DMS53 treated with DMSO at 0.1 percent for 48 hours (cell line): Measurements from ENCODE around the gene CCDC69.
"Not testable (repeated sequence)": the region's sequence is repeated elsewhere in the genome, so short reads cannot be mapped to it uniquely, and the experiment has no call there.

Experiments used
- DNase-seq: peaks from one replicate; lab custom pipeline; 2025; ENCODE audit not compliant: unreplicated experiment; lab: John Stamatoyannopoulos, UW

CCDC69 gene

GRCh38 chr5:151222790-151223446, 974 bp downstream of the CCDC69 start:
- DNase-seq: no peak

DNA sequence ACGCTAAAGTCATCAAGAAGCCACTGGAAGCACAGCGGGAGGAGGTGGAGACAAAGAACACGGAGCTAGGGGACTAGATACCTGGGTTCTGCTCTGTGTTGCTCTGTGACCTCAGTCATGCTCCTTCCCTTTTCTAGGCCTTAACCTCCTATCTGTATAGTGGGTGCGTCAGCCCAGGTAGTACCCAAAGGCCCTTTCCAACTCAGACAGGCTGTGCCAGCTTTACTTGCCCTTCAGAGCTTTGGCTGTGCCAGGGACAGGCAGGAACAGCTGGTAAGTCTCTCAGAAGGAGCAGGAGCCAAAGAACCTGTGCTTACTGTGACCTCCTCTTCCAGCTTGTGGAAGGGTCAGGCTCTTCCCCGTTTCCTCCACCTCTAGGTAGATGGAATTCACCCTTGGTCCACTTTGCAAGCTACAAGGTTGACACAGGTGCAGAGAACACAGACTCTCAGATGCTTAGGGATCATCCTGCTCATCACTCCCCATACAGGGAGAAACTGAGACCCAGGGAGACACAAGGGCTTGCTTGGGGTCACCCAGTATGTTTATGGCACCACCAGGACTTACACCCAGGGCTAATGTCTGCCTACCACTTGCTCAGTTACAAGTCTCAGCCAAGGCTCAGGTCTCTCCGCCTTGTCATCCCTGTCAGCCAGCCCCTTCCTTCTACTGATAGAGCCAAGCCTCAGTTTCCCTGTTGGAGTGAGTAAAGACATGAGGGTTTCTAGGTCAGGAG, 1.7 kb downstream of the CCDC69 start:
- DNase-seq: no peak

GRCh38 chr5:151221574-151221973, 2.3 kb downstream of the CCDC69 start:
- DNase-seq: no peak

DNA sequence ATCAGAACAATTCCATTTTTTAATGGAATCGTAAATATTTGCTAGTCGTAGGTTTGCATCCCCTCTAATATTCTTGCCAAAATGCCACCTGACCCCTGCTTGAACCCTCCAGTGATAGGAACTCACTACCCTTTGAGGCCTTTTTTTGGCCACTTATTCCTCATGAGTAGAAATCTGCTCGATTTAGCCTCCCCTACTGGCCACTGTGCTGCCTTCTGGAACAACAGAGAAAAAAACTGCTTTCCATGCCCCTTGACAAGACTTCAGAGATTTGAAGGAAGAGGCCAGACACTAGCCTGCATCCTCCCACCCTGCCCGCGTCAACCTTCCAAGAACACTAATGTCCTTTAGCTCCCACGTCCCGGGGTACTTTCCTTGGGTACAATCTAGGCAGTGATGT, 4.1 kb downstream of the CCDC69 start:
- DNase-seq: no peak

DNA sequence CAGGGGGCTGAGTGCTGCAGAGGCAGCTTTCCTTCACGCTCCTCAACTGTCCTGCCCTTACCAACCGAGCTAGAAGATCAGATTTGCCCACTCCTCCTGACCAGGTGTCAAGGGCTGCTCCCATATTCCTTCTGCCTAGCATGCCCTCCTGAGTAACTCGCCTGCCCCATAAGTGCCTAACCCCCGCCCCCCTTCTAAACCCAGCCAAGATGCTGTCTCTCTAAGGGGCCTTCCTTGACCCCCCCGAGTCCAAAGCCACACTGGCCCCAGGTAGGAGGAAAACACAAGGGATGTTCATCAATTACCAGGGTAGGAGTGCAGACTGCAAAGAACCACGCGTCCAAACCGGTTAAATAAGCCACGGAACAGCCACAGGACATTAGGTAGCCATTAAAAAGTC, 4.8 kb downstream of the CCDC69 start:
- DNase-seq: no peak

DNA sequence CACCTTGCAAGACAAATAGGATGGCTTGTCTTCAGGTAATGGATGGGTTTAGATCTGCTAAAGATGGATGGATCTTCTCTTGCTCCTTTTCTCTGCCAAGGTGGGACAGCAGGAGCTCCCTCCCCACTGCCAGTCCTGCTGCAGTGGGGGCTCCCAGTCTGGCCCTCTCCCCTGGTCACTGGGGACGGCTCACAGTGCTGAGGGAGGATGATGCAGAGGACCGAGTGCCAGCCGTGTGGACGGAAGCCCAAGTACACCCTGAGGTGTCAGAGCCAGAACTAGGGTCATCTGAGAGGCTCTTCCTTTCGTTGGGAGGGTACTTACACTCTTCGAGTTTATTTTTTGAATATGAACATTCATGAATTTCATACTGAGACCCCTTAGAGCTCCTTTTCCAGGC, 5.7 kb downstream of the CCDC69 start:
- DNase-seq: no peak

DNA sequence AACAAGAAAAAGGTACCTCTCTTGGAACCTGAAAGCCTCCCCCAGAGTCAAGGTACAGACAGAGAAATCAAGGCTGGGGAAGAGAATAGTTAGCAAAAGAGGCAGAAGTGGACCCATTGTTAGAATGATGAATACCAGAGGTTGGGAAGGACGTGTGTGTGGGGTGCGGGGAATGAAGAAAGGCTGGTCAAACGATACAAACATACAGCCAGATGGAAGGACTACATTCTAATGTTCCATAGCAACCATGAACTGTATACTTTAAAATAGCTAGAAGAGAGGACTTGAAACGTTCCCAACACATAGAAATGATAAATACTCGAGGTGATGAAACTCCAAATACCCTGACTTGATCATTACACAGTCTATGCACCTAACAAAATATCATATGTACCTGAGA, 7.1 kb downstream of the CCDC69 start:
- DNase-seq: no peak

- no peak for DNase-seq
These were observed 8.4 kb downstream of the CCDC69 start for GRCh38 chr5:151215546-151215880.

- DNase-seq: no peak
These were observed 9.0 kb downstream of the CCDC69 start for GRCh38 chr5:151214614-151215545.

- DNase-seq: no peak
These were observed 9.9 kb downstream of the CCDC69 start for GRCh38 chr5:151213803-151214613.

- DNase-seq: no peak
These were observed 11.5 kb downstream of the CCDC69 start for GRCh38 chr5:151212406-151212798.

- no peak for DNase-seq
These were observed 15.4 kb downstream of the CCDC69 start for GRCh38 chr5:151208481-151208914.

- no peak for DNase-seq
These were observed 18.5 kb downstream of the CCDC69 start for GRCh38 chr5:151205411-151205810.

GRCh38 chr5:151204051-151204450, 19.8 kb downstream of the CCDC69 start:
- no peak for DNase-seq

GRCh38 chr5:151202381-151203139, 21.3 kb downstream of the CCDC69 start:
- DNase-seq: no peak

DNA sequence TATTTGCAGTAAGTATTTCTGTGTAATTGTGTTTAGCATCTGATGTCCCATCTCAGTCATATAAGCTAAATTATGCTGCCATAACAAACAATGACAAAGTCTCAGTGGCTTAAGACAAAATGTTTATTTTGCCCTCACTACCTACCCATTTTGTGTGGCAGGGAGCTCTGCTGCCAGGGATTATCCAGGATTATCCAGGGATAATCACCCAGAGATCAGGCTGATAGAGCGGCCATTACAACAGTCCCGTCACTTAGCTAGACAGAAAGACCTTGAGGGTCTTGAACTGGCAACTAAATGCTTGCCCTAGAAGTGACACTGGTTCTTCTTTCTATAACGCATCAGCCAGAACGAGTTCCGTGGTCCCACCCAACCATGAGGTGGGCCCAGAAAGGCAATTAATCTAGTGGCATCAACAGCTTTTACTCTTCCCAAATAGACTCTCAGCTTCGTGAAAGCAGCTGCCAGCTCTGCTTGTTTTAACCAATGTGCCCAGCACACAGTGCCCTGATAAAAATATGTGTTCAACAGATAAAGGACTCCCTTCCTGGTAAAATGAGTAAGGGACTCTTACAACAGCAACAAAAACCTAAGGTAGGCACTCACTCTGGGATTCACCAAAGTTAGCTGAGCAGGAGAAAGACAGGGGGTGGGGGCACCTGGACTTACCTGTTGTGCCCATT, 22.8 kb downstream of the CCDC69 start:
- DNase-seq: no peak

DNA sequence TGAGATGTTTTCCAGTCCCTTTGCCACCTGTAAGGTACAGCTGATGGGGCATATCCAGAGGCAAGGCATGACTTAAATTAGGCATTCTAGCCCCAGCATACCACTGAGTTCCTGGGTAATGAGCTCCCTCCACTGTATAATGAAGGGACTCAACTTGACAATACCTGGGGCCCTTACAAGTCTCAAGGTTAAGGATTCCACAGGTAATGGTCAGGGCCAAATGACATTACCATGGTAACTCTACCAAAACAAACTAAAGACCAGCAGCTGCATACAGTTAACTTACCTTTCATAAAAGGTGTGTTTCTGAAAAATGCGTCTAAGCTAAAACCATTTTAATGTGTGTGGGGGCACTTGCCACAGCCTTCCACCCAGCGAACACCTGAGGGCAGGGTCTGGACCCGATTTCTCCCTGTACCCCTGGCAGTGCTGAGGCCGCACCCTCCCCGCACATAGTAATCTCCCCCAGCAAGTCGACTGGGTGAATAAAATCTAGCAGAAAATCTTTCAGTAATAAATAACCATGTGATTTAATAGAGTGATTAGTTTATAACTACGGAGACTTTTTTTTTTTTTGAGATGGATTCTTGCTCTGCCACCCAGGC, 24.2 kb downstream of the CCDC69 start:
- DNase-seq: no peak

GRCh38 chr5:151198861-151199260, 25.0 kb downstream of the CCDC69 start:
- DNase-seq: no peak

- not testable (repeated sequence) for DNase-seq
These were observed 26.6 kb downstream of the CCDC69 start for GRCh38 chr5:151197291-151197600.
